Measurements from ENCODE around the gene APBA1. TPM values are rescaled to one million over a fixed set of nuclear protein-coding genes. Genes with fewer than 3 reads are reported as not detected.

The APBA1 gene
- total and polyA plus RNA-seq, 2 donors (not counting 3 experiments of a cell fraction or from before 2014, with no cell fraction given) = 6.1 to 11.3 TPM

DNA sequence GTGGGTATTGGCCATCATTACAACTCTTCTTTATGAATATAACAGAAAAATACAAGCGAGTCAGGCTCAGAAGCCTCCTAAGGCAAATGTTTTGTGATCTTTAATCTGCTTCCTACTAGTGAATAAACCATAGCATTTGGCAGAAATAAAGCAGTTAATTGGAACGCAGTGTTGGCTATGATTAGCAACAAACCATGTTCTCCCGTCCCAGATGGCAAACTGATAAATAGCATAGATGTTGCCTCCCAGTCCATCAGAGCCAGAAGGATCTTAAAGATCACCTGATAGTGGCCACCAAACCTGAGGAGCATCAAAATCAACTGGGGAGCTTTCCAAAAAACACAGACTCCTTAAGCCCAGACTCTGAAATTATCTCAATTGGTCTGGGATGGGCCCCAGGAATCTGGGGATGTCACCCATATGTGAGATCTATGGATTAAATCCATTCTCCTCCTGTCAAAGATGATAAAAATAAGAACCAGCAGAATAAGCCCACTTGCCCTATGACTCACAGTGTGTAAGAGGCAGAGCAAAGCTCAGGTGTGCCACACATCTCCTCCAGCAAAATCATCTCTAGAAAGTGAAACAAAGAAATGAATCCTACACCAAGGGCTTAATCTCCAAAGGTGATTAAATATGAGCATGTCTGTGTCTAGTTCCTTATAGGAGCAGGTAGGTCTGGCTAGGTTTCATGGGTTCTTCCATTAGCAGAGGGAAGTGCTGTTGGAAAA lies 50.3 kb downstream of the APBA1 start:
- CTCF ChIA-PET = no interaction called here
- H3K9me1 ChIP-seq (replicated peaks; ENCODE audit: control insufficient read depth, extremely low read depth, insufficient read depth, low read length) = no peaks in the 10 kb centered on the region
- FAIRE-seq (no peak), DNase-seq (ENCODE audit: low read depth, low spot score) (no peak)
- no peak overlapping the region for H3K9ac ChIP-seq (replicated peaks; ENCODE audit: extremely low read depth, insufficient read depth, low read length)
- no peaks in the 10 kb centered on the region for H4K20me1 ChIP-seq (replicated peaks; ENCODE audit: control insufficient read depth, extremely low read depth, insufficient read depth, low read length)
- POLR2A ChIA-PET = no interaction called here
- BruUV-seq (replicated peaks) = no TSS peak
- no peak for TF ChIP-seq MYC (IDR thresholded peaks at IDR 0.05; ENCODE audit: low read depth, low read length)
- no peak for TF ChIP-seq POLR2A (IDR thresholded peaks at IDR 0.05; ENCODE audit: low read depth, low read length)
- TF ChIP-seq FOS (IDR thresholded peaks at IDR 0.05; ENCODE audit: borderline replicate concordance, insufficient read depth, low read length) = no peak
- TF ChIP-seq, protein P1, sequence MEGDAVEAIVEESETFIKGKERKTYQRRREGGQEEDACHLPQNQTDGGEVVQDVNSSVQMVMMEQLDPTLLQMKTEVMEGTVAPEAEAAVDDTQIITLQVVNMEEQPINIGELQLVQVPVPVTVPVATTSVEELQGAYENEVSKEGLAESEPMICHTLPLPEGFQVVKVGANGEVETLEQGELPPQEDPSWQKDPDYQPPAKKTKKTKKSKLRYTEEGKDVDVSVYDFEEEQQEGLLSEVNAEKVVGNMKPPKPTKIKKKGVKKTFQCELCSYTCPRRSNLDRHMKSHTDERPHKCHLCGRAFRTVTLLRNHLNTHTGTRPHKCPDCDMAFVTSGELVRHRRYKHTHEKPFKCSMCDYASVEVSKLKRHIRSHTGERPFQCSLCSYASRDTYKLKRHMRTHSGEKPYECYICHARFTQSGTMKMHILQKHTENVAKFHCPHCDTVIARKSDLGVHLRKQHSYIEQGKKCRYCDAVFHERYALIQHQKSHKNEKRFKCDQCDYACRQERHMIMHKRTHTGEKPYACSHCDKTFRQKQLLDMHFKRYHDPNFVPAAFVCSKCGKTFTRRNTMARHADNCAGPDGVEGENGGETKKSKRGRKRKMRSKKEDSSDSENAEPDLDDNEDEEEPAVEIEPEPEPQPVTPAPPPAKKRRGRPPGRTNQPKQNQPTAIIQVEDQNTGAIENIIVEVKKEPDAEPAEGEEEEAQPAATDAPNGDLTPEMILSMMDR (IDR thresholded peaks at IDR 0.05; ENCODE audit: extremely low read depth in 1 of 2, insufficient read depth in 1 of 2, low read depth in 1 of 2, low read length in 2 of 2) = no peak
- TF ChIP-seq GATA2 (IDR thresholded peaks at IDR 0.05; ENCODE audit: insufficient read depth, insufficient read length, low read depth, low read length) = no peak
- TF ChIP-seq JUN (IDR thresholded peaks at IDR 0.05; ENCODE audit: borderline replicate concordance, insufficient read depth, insufficient read length, low read depth) = no peak
- no peak for TF ChIP-seq POLR2AphosphoS5 (IDR thresholded peaks at IDR 0.05; ENCODE audit: insufficient read depth, low read depth, low read length)
- TF ChIP-seq, protein P2, sequence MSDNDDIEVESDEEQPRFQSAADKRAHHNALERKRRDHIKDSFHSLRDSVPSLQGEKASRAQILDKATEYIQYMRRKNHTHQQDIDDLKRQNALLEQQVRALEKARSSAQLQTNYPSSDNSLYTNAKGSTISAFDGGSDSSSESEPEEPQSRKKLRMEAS (IDR thresholded peaks at IDR 0.05; ENCODE audit: insufficient read depth, insufficient read length) = no peak
- no peaks in the 10 kb centered on the region for H3K4me1 ChIP-seq (ENCODE audit: control insufficient read depth, extremely low read depth, insufficient read depth, low read length)
- H3K27me3 ChIP-seq (ENCODE audit: control insufficient read depth in 2 of 2, insufficient read depth in 2 of 2, low read length in 2 of 2) = peaks cover 0 to 10% of the 10 kb centered on the region in 2 experiments
- no peak overlapping the region for H3K4me2 ChIP-seq (ENCODE audit: insufficient read depth, low read length)
- H3K4me3 ChIP-seq (replicated peaks in 1 of 3; ENCODE audit: insufficient read depth in 1 of 3, low read depth in 1 of 3, low read length in 3 of 3) = no peak overlapping the region
- H3K36me3 ChIP-seq (ENCODE audit: control insufficient read depth in 2 of 2, extremely low read depth in 1 of 2, insufficient read depth in 2 of 2, low read length in 2 of 2) = no peaks in the 10 kb centered on the region
- H2AFZ ChIP-seq (ENCODE audit: low read depth, low read length) = no peak overlapping the region
- intact Hi-C loops (cut with micrococcal nuclease) (no loop called here), dilution Hi-C loops (cut with MboI; ENCODE audit: extremely low pct_ligation_motif_present, low sequenced_read_pairs) (no loop called here)
- H3K79me2 ChIP-seq (ENCODE audit: control insufficient read depth, insufficient read depth, low read length) = no peaks in the 10 kb centered on the region
- no peaks in the 10 kb centered on the region for H3K9me3 ChIP-seq (replicated peaks; ENCODE audit: control insufficient read depth, insufficient read depth, low read length)
- H3K27ac ChIP-seq (ENCODE audit: insufficient read depth, low read depth, low read length) = no peak overlapping the region
